HG03095 (cell line): ENCODE measurements around the gene AGL.
"Not testable (repeated sequence)": the region's sequence is repeated elsewhere in the genome, so short reads cannot be mapped to it uniquely, and the experiment has no call there.

Experiments used
- ATAC-seq: cut with Tn5 transposase; IDR thresholded peaks from one replicate; pipeline ENCODE4 v1.9.1; 2021; ENCODE audit warnings: moderate library complexity; ENCODE audit not compliant: unreplicated experiment

Gene AGL

DNA sequence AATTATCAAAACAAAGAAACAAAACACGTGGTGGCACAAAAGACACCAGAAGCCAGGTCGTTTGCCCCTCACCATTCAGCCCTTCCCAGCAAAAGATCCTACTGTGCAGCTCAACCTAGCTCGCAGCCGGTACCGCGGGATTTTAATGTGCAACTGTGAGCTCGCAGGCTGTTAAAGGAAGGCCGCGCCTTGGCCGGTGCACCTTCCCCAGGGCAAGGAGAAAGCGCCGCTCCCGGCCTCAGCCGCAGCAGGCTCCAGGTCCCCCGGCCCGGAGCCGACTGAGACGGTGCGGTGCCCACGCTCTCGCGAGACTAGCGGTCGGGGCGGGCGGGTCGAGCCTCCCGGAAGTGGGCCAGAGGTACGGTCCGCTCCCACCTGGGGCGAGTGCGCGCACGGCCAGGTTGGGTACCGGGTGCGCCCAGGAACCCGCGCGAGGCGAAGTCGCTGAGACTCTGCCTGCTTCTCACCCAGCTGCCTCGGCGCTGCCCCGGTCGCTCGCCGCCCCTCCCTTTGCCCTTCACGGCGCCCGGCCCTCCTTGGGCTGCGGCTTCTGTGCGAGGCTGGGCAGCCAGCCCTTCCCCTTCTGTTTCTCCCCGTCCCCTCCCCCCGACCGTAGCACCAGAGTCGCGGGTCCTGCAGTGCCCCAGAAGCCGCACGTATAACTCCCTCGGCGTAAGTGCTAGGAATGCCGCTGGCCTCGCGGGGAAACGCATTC lies at the start of gene AGL:
AGL (plus strand) TSS at position 618 of the 715 bp plus-strand sequence. CDS start 682 bp downstream, outside the sequence.
- ATAC-seq: peak; percentile 98

DNA sequence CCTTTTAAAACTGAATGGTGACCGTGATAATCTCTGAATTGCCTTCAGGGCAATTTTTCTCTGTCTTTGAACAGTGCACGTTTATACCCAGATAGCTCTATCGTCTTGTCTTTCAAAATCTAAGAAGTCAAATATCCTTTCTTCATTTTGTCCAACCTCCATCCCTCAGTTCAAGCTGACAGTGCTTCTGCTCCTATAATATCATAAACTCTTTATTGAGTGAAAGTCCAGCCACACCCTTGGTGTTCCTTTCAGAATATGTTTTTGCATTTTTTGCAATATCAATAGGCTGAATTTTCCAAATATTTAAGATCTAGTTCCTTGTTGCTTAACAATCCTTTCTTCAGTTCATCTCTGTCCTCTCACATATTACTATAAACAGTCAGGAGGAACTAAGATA lies 48.6 kb upstream of the AGL start:
- ATAC-seq: no peak

DNA sequence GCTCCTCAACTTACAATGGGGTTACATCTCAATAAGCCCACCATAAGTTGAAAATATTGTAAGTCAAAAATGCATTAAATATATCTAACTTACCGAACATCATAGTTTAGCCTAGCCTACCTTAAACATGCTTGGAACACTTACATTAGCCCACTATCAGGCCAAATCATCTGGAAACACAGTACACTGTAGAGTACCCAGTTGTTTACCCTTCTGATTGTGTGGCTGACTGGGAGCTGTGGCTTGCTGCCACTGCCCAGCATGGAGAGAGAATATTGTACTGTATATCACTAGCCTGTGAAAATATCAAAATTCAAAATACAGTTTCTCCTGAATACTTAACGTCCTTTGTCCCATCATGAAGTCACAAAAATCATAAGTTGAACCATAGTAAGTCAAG lies 43.3 kb upstream of the AGL start:
- ATAC-seq: no peak

DNA sequence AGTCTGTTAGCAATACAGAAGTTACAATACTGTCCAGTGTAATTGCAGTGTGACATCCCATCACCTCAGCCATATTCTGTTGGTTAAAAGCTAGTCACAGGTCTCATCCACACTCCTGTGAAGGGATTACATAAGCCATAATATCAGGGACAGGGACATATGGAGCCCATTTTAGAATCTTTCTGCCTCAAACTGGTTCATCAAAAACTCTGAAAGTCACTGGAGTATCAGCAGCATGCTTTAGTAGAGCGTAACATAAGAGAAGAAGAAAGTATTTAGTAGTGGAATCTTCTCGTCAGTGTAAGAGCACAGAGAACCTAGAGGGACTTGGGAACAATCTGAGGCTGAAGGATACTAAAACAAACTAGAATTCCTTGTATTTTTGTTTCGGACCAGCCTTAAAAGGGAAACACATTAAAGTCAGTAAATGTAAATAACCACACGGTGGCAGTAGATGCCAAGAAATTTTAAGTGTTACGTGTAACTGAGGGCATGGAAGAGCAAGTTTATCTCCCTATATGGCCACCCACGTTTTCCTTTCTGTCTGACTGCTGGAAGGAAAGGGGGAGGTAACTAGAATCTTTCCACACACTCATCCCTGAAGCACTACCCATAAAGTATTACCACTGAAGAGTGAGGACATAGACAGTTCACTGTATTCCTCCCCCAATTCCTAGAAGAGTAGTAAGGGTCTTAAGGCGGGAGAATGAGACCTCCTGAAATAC lies 41.6 kb upstream of the AGL start:
- peak; percentile 94 for ATAC-seq

DNA sequence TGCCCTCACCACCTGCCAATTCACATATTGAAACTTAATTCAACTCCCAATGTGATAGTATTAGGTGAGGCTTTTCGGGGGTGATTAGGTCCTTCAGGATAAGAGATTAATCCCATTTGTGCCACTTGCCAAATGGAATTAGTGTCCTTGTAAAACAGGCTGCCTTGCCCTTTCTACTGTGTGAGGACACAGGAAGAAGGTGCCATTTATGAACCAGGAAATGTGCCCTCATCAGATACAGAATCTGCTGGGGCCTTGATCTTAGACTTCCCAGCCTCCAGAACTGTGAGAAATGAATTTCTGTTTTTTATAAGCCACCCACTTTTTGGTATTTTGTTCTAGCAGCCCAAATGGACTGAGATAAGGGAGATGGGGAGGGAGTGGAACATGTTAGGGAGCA lies 39.1 kb upstream of the AGL start:
- no peak for ATAC-seq

DNA sequence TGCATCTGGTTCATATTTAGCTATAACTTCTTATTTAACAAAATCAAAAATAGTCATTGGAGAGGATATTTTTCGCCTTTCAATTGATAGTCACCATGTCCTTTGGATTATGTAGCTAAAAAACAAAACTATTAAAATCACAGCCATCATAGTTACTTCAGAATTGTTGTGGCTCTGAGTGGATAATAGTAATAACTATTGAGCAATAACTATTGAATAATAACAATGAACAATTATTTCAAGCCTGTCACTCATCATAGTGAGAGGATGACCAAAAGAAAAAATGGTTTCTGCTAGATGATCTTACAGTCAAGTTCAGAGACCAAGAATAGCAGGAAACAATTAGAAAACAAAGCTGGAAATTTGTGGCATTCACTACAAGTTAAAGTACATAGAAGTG lies 38.4 kb upstream of the AGL start:
- no peak for ATAC-seq

DNA sequence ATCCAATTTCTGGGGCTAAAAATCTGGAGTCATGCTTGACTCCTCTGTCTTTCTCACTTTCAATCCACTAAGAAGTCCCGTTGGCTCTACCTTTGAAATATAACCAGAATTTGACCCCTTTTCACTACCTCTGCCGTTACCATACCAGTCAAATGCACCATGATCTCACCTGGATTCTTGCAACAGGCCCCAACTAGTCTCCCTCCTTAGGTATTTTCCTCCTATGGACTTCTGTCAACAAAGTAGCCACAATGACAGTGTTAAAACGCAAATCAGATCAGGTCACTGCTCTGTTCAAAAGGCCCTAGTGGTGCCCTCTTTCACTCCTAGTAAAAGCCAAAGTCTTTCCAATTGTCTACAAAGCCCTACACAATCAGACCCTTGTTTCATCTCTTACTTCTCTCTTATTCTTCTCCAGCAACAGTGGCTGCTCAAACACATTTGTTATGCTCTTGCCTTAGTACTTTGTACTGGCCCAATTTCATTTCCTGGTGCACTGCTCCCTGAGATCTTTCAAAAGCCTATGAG lies 35.7 kb upstream of the AGL start:
- ATAC-seq: no peak

DNA sequence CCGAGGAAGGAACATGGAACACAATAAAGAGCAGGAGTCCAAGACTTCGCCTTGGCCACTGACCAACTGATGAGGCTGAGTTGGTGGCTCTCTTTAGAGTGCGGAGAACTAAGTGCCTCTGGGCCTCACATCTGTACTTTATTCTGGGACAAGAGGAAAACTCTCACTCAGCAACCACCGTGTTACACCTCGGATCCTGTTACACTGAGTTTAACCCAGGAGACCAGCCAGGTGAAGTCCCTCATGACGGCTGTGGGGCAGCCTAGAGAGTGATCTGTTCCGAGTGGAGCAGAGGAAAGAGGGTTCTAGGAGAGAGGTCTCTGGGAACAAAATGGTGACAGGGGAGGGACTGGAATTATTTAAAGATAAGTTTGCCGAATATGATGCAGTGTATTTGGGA lies 33.5 kb upstream of the AGL start:
- ATAC-seq: no peak

GRCh38 chr1:99818063-99818699 lies 32.0 kb upstream of the AGL start:
- ATAC-seq: no peak

DNA sequence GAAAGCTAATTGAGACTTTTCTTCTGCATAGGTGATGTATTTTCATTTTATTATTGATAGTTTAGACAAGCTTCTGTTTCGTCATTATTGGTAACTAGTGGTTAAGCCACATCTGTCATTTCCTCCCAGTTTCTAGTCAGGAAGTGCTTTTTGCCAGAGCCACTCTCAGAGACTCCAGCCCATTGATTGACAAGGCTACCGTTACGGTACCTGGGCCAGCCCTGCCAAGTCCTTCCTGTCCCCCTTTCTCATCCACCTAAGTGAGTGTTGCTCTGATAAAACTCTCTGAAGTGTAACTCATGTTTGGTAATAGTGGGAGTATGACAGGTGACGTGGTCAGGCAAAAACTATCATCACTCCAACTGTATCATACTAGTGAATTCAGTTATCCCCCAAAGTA lies 29.6 kb upstream of the AGL start:
- ATAC-seq: no peak

- ATAC-seq: no peak
Observed at GRCh38 chr1:99825098-99825497, 25.1 kb upstream of the AGL start.

DNA sequence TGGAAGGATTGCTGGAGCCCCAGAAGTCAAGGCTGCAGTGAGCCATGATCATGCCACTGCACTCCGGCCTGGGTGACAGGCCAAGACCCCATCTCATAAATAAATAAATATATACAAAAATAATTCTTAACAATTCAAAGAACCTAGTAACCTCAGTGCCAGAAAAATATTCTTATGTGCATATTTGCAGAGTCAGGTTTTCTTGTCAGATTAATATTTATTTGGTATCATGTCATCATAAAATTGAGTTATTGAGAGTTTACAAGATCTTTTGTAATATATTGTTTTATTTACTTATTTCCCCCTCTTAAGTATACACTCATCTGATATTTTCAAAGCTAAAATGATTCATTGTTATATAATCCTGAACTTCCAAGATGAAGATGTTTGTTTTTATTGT lies 24.5 kb upstream of the AGL start:
- ATAC-seq: no peak

DNA sequence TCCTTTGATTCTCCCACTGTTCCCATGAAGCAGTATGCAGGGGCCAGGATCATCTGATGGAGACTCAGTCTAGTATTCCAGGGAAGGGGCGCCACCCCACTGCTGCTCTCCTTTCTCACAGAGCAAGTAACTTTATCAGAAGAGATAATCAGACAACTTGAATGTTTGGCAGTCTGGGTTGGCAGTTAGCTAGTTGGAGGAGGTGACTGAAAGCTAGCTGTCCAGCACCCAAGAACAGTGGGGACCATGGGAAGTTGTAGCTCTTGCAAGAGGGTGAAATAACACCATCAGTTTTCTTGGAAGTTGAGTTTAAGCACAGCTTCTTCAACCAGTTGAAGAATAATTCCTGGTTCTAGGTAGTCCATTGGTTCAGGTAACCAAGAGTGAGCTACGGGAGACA lies 22.2 kb upstream of the AGL start:
- no peak for ATAC-seq

GRCh38 chr1:99829269-99829668 lies 20.9 kb upstream of the AGL start:
- no peak for ATAC-seq

- ATAC-seq: not testable (repeated sequence)
Observed at GRCh38 chr1:99833911-99834310, 16.2 kb upstream of the AGL start.

GRCh38 chr1:99836171-99837103 lies 13.7 kb upstream of the AGL start:
- ATAC-seq: not testable (repeated sequence)

DNA sequence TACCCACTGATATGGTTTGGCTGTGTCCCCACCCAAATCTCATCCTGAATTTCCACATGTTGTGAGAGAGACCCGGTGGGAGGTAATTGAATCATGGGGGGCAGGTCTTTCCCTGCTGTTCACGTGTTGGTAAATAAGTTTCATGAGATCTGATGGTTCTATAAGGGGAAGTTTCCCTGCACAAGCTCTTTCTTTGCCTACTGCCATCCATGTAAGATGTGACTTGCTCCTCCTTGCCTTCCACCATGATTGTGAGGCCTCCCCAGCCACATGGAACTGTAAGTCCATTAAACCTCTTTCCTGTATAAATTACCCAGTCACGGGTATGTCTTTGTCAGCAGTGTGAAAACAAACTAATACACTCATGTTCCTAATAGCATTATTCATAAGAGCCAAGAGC lies 9.8 kb upstream of the AGL start:
- ATAC-seq: not testable (repeated sequence)

DNA sequence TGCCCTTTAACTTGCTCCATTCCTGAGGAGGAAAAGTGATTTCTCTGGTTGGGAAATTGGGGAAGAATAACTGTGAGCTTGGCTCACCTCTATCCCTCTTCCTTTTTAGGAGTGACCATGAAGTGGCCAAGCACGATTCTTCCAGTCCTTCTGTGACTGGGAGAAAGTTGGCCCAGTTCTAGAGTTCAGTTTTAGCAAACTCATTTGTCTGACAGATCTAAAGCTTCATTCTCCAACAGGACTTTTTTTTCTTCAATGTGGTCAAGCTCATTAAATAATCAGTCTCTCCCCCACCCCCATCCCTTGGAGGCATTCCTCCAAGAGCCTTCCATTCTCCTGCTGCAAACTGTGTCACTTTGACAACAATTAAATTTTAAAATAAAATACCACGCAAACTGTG lies 6.4 kb upstream of the AGL start:
- ATAC-seq: no peak

DNA sequence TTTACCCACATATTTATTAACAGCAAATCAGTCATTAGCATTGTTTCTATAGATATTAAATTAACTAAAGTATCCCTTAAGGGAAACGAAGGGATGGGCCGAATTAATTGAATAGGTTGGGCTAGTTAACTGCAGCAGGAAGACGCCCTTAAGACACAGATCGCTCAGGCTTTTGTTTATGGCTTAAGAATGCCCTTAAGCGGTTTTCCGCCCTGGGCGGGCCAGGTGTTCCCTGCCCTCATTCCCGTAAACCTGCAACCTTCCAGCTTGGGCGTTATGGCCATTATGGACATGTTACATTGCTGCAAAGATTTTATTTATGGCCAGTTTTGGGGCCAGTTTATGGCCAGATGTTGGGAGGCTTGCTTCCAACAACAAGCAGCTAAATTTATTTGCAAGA lies 5.0 kb upstream of the AGL start:
- not testable (repeated sequence) for ATAC-seq

DNA sequence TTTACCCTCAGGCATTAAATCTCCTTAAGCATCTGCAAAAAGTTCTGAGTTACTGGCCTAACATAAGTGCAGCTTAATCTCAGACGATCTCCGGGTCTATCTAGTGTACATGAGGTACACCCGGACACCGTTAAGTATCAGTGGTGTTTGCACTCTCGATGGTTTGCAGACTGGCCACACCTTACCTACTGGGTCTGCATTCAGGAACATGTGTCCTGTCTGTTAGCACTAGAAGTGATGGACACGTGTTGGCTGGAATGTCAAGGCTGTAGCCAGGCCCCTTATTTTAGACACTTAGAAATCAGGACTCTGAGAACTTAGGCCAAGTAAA lies 783 bp upstream of the AGL start:
- peak; percentile 13 for ATAC-seq
